MM.1S (cell line): Measurements from ENCODE around the gene PAK4.

ENCODE experiments used
- DNase-seq: peaks from one replicate; pipeline ENCODE4 v3.0.0-alpha.2; 2015
- H2AFZ ChIP-seq: fragments of 300-600 bp; sonication (generic); 2 replicates; pipeline ENCODE4 v1.6.0; 2016; ENCODE audit warnings: antibody characterized with exemption, low read length
- H3F3A ChIP-seq: fragments of 300-600 bp; sonication (generic); 2 replicates; pipeline ENCODE4 v1.6.1; 2016; ENCODE audit warnings: mild to moderate bottlenecking, antibody characterized with exemption, low read length, moderate library complexity, mixed read lengths; ENCODE audit not compliant: insufficient read depth
- H3K27ac ChIP-seq: fragments of 300-600 bp; sonication (generic); 2 replicates; pipeline ENCODE4 v1.5.1; 2016; ENCODE audit warnings: mild to moderate bottlenecking, low read length
- H3K27me3 ChIP-seq: fragments of 300-600 bp; sonication (generic); replicated peaks from 2 replicates; pipeline ENCODE4 v1.6.0; 2016; ENCODE audit warnings: low read length; ENCODE audit not compliant: insufficient read depth
- H3K36me3 ChIP-seq: fragments of 300-600 bp; sonication (generic); replicated peaks from 2 replicates; pipeline ENCODE4 v1.6.1; 2016; ENCODE audit warnings: mild to moderate bottlenecking, low read length, mixed read lengths; ENCODE audit not compliant: insufficient read depth
- H3K4me1 ChIP-seq: fragments of 300-600 bp; sonication (generic); 2 replicates; pipeline ENCODE4 v1.6.1; 2016; ENCODE audit warnings: low read length, mixed read lengths
- H3K4me2 ChIP-seq: fragments of 300-600 bp; sonication (generic); 2 replicates; pipeline ENCODE4 v1.6.0; 2016; ENCODE audit warnings: low read depth, low read length
- H3K4me3 ChIP-seq: fragments of 300-600 bp; sonication (generic); 2 replicates; pipeline ENCODE4 v1.5.1; 2016; ENCODE audit warnings: low read length, mixed read lengths
- H3K79me2 ChIP-seq: fragments of 300-600 bp; sonication (generic); 2 replicates; pipeline ENCODE4 v1.6.1; 2016; ENCODE audit warnings: mixed run types, low read length, mixed read lengths
- H3K9ac ChIP-seq: fragments of 300-600 bp; sonication (generic); 2 replicates; pipeline ENCODE4 v1.6.1; 2016; ENCODE audit warnings: low read length, mixed read lengths
- H3K9me2 ChIP-seq: fragments of 300-600 bp; sonication (generic); replicated peaks from 2 replicates; pipeline ENCODE4 v1.6.1; 2016; ENCODE audit warnings: mild to moderate bottlenecking, low read length, mixed read lengths; ENCODE audit not compliant: insufficient read depth
- H3K9me3 ChIP-seq: fragments of 300-600 bp; sonication (generic); replicated peaks from 2 replicates; pipeline ENCODE4 v1.6.1; 2016; ENCODE audit warnings: mild to moderate bottlenecking, low read length, mixed read lengths; ENCODE audit not compliant: insufficient read depth
- H4K20me1 ChIP-seq: fragments of 300-600 bp; sonication (generic); 2 replicates; pipeline ENCODE4 v1.6.1; 2016; ENCODE audit warnings: mild to moderate bottlenecking, low read length, moderate library complexity, mixed read lengths; ENCODE audit not compliant: insufficient read depth
- EZH2 ChIP-seq: fragments of 300-600 bp; sonication (generic); optimal IDR thresholded peaks from 2 replicates; pipeline ENCODE3; 2017; ENCODE audit warnings: low read depth, mild to moderate bottlenecking, antibody characterized with exemption, low read length, mixed read lengths
- EZH2phosphoT487 ChIP-seq: fragments of 300-600 bp; sonication (generic); IDR thresholded peaks from 2 replicates; pipeline ENCODE4 v1.6.1; 2018; ENCODE audit warnings: antibody characterized with exemption, low read length
- TF ChIP-seq, protein P1 (sequence below): fragments of 300-600 bp; sonication (generic); IDR thresholded peaks from 2 replicates; pipeline ENCODE4 v1.5.1; 2016; ENCODE audit warnings: antibody characterized with exemption, low read length, mixed read lengths

Gene PAK4

GRCh38 chr19:39194832-39195542 is 69.4 kb downstream of the PAK4 start:
- no peak overlapping the region for H3K9ac ChIP-seq
- H3K4me3 ChIP-seq = no peak overlapping the region
- TF ChIP-seq EZH2phosphoT487 (no peak), EZH2 (no peak)
- TF ChIP-seq, protein P1, sequence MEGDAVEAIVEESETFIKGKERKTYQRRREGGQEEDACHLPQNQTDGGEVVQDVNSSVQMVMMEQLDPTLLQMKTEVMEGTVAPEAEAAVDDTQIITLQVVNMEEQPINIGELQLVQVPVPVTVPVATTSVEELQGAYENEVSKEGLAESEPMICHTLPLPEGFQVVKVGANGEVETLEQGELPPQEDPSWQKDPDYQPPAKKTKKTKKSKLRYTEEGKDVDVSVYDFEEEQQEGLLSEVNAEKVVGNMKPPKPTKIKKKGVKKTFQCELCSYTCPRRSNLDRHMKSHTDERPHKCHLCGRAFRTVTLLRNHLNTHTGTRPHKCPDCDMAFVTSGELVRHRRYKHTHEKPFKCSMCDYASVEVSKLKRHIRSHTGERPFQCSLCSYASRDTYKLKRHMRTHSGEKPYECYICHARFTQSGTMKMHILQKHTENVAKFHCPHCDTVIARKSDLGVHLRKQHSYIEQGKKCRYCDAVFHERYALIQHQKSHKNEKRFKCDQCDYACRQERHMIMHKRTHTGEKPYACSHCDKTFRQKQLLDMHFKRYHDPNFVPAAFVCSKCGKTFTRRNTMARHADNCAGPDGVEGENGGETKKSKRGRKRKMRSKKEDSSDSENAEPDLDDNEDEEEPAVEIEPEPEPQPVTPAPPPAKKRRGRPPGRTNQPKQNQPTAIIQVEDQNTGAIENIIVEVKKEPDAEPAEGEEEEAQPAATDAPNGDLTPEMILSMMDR = no peak
- H3K36me3 ChIP-seq = no peaks in the 10 kb centered on the region
- H3K79me2 ChIP-seq = no peaks in the 10 kb centered on the region
- no peak for DNase-seq
- H3K4me1 ChIP-seq = no peaks in the 10 kb centered on the region
- H2AFZ ChIP-seq = no peak overlapping the region
- H3K27ac ChIP-seq = no peak overlapping the region
- H3K9me3 ChIP-seq = no peaks in the 10 kb centered on the region
- peaks cover 63% of the 10 kb centered on the region for H3K27me3 ChIP-seq
- H4K20me1 ChIP-seq = no peaks in the 10 kb centered on the region
- H3K9me2 ChIP-seq = no peaks in the 10 kb centered on the region
- no peak overlapping the region for H3K4me2 ChIP-seq
- H3F3A ChIP-seq = no peaks in the 10 kb centered on the region

DNA sequence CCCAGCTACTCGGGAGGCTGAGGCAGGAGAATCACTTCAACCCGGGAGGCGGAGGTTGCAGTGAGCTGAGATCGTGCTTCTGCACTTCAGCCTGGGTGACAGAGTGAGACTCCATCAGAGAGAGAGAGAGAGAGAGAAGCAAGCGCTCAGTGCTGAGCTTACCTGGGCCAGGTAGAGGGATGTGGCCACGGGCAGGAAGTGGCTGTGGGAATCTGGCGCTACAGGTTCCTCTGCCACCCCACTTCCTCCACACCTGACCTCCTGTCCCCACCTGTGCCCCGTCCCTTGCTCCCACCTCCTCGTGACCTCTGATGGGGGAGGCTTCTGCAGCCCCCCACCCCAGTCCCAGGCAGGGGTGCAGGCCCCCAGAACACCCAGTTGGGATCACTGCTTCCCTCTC is 70.2 kb downstream of the PAK4 start:
- H3K9me2 ChIP-seq = no peaks in the 10 kb centered on the region
- no peak for DNase-seq
- no peak overlapping the region for H3K4me2 ChIP-seq
- H3K27me3 ChIP-seq = peaks cover 67% of the 10 kb centered on the region
- TF ChIP-seq EZH2 (no peak), EZH2phosphoT487 (no peak)
- TF ChIP-seq, protein P1 = no peak
- H3K9me3 ChIP-seq = no peaks in the 10 kb centered on the region
- no peak overlapping the region for H2AFZ ChIP-seq
- no peak overlapping the region for H3K4me3 ChIP-seq
- H4K20me1 ChIP-seq = no peaks in the 10 kb centered on the region
- no peaks in the 10 kb centered on the region for H3K4me1 ChIP-seq
- H3F3A ChIP-seq = no peaks in the 10 kb centered on the region
- no peak overlapping the region for H3K27ac ChIP-seq
- no peaks in the 10 kb centered on the region for H3K79me2 ChIP-seq
- no peak overlapping the region for H3K9ac ChIP-seq
- no peaks in the 10 kb centered on the region for H3K36me3 ChIP-seq

DNA sequence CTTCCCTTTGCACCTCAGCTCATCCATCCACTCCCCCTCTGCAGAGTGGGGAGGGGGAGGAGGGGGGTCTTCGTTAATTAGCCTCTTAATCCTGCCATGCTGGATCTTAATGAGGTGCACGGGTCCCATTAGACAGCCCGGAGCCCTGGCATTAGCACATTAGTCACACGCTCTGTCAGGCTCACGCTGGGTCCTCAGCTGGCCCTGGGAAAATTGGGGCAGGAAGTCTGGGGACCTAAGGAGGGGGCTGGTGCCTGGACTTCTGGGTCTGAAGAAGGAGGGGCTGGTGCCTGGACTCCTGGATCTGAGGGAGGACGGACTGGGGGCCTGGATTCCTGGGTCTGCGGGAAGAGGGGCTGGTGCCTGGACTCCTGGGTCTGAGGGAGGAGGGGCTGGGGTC is 70.7 kb downstream of the PAK4 start:
- no peak for DNase-seq
- Histone ChIP-seq H3F3A (no peaks in the 10 kb centered on the region), H4K20me1 (no peaks in the 10 kb centered on the region), H3K27ac (no peak overlapping the region), H3K4me1 (no peaks in the 10 kb centered on the region), H3K9me3 (no peaks in the 10 kb centered on the region), H3K27me3 (peaks cover 71% of the 10 kb centered on the region), H3K79me2 (no peaks in the 10 kb centered on the region), H2AFZ (no peak overlapping the region), H3K4me3 (no peak overlapping the region), H3K4me2 (no peak overlapping the region), H3K9ac (no peak overlapping the region), H3K36me3 (no peaks in the 10 kb centered on the region), H3K9me2 (no peaks in the 10 kb centered on the region)
- TF ChIP-seq, protein P1 = no peak
- no peak for TF ChIP-seq EZH2
- TF ChIP-seq EZH2phosphoT487 = no peak
